SK-N-SH (cell line): ENCODE data around the gene RBPJL. TPM values are rescaled to one million over a fixed set of nuclear protein-coding genes. Genes with fewer than 3 reads are reported as not detected.

Experiments used
- CTCF ChIA-PET: fragments of 300-600, 350-600 bp; formaldehyde crosslinking; extraction: SDS; loops from one replicate; lab custom pipeline; 2021; lab: Yijun Ruan, JAX
- POLR2A ChIA-PET: fragments of 350-600 bp; sonication (Branson Sonifier 250); formaldehyde crosslinking; extraction: SDS; loops from one replicate; lab custom pipeline; 2020; ENCODE audit warnings: antibody characterized with exemption, inconsistent platforms; lab: Yijun Ruan, JAX
- DNase-seq: peaks from one replicate; pipeline ENCODE4 v3.0.0; 2012
- H2AFZ ChIP-seq: fragments of 200-600 bp; sonication (generic); 2 replicates; pipeline ENCODE4 v1.8.1; 2016; ENCODE audit warnings: antibody characterized with exemption, mild to moderate bottlenecking, low read depth
- H3F3A ChIP-seq: fragments of 200-600 bp; sonication (generic); replicated peaks from 2 replicates; pipeline ENCODE3; 2016; ENCODE audit warnings: antibody characterized with exemption, mild to moderate bottlenecking; ENCODE audit not compliant: insufficient read depth
- H3K27ac ChIP-seq, 2 experiments: fragments of 200-500 bp in 1 of 2; fragments of 200-600 bp in 1 of 2; sonication (Bioruptor generic) in 1 of 2; sonication (generic), shearing (Covaris generic) in 1 of 2; 2 replicates each; pipeline versions ENCODE4 v1.5.1 to v1.6.1; 2014 to 2016; ENCODE audit warnings: low read depth in 2 of 2, inconsistent platforms in 1 of 2, low read length in 1 of 2, mild to moderate bottlenecking in 1 of 2, mixed read lengths in 1 of 2
- H3K27me3 ChIP-seq: fragments of 200-600 bp; sonication (generic), shearing (Covaris generic); 2 replicates; pipeline ENCODE4 v1.6.1; 2016; ENCODE audit warnings: mixed run types; ENCODE audit not compliant: insufficient read depth
- H3K36me3 ChIP-seq, 2 experiments: fragments of 200-500 bp in 1 of 2; fragments of 200-600 bp in 1 of 2; sonication (Bioruptor generic) in 1 of 2; sonication (generic) in 1 of 2; replicated peaks in 1 of 2; 2 replicates each; pipeline versions ENCODE3 to v1.5.1; 2014 to 2016; ENCODE audit warnings: low read length in 1 of 2, mild to moderate bottlenecking in 1 of 2; ENCODE audit not compliant: insufficient read depth in 2 of 2, control insufficient read depth in 1 of 2
- H3K4me1 ChIP-seq, 2 experiments: fragments of 200-500 bp in 1 of 2; fragments of 200-600 bp in 1 of 2; sonication (Bioruptor generic) in 1 of 2; sonication (generic), shearing (Covaris generic) in 1 of 2; 2 replicates each; pipeline versions ENCODE4 v1.5.1 to v1.6.1; 2014 to 2016; ENCODE audit warnings: low read depth in 1 of 2, low read length in 1 of 2, mixed run types in 1 of 2; ENCODE audit not compliant: insufficient read depth in 2 of 2, control insufficient read depth in 1 of 2
- H3K4me2 ChIP-seq: fragments of 200-600 bp; sonication (generic), shearing (Covaris generic); 2 replicates; pipeline ENCODE4 v1.6.1; 2017; ENCODE audit warnings: mixed run types
- H3K4me3 ChIP-seq, 2 experiments: fragments of 200-500 bp in 1 of 2; fragments of 200-600 bp in 1 of 2; sonication (Bioruptor generic) in 1 of 2; sonication (generic), shearing (Covaris generic) in 1 of 2; 2 replicates each; pipeline versions ENCODE4 v1.5.1 to v1.8.1; 2014 to 2016; ENCODE audit warnings: low read depth in 2 of 2, inconsistent platforms in 1 of 2, low read length in 1 of 2, mild to moderate bottlenecking in 1 of 2, mixed read lengths in 1 of 2, moderate library complexity in 1 of 2
- H3K79me2 ChIP-seq: fragments of 200-600 bp; sonication (generic); 2 replicates; pipeline ENCODE4 v1.8.1; 2017; ENCODE audit warnings: mild to moderate bottlenecking; ENCODE audit not compliant: insufficient read depth
- H3K9ac ChIP-seq: fragments of 200-600 bp; sonication (generic); 2 replicates; pipeline ENCODE4 v1.6.1; 2017; ENCODE audit warnings: mixed run types
- H3K9me2 ChIP-seq: fragments of 200-600 bp; sonication (generic); 2 replicates; pipeline ENCODE4 v1.6.1; 2017; ENCODE audit warnings: mixed run types
- H3K9me3 ChIP-seq: fragments of 200-600 bp; sonication (generic); 2 replicates; pipeline ENCODE4 v1.6.1; 2017; ENCODE audit warnings: mixed run types, mild to moderate bottlenecking, moderate library complexity
- H4K20me1 ChIP-seq: fragments of 200-600 bp; sonication (generic); 2 replicates; pipeline ENCODE4 v1.6.1; 2017; ENCODE audit warnings: mild to moderate bottlenecking, mixed run types; ENCODE audit not compliant: insufficient read depth
- CTCF ChIP-seq: fragments of 200-600 bp; sonication (generic); IDR thresholded peaks from 2 replicates; pipeline ENCODE4 v1.6.1; 2017; ENCODE audit warnings: antibody characterized with exemption, mild to moderate bottlenecking, moderate library complexity
- EP300 ChIP-seq, 2 experiments: IDR thresholded peaks; 2 replicates each; pipeline versions ENCODE4 v1.4.0 to v1.6.1; 2012; ENCODE audit warnings: borderline replicate concordance in 1 of 2, low read depth in 1 of 2, low read length in 1 of 2
- FOSL2 ChIP-seq: IDR thresholded peaks from 2 replicates; pipeline ENCODE4 v1.4.0; 2012; ENCODE audit warnings: low read depth, mild to moderate bottlenecking, moderate library complexity, borderline replicate concordance
- FOXM1 ChIP-seq: IDR thresholded peaks from 2 replicates; pipeline ENCODE4 v1.4.0; 2012; ENCODE audit warnings: low read depth, mild to moderate bottlenecking
- GABPA ChIP-seq: IDR thresholded peaks from 2 replicates; pipeline ENCODE4 v1.4.0; 2012; ENCODE audit warnings: low read depth, mild to moderate bottlenecking
- GATA2 ChIP-seq: sonication (generic); formaldehyde crosslinking; IDR thresholded peaks from 2 replicates; pipeline ENCODE4 v1.5.0; 2020; ENCODE audit warnings: mild to moderate bottlenecking, missing genetic modification reagents
- JUND ChIP-seq: IDR thresholded peaks from 2 replicates; pipeline ENCODE4 v1.4.0; 2012
- MEF2A ChIP-seq: IDR thresholded peaks from 2 replicates; pipeline ENCODE4 v1.4.0; 2012; ENCODE audit warnings: low read depth, borderline replicate concordance
- NRF1 ChIP-seq: IDR thresholded peaks from 2 replicates; pipeline ENCODE4 v1.6.1; 2012; ENCODE audit warnings: low read depth, mild to moderate bottlenecking, low read length
- POLR2AphosphoS5 ChIP-seq: IDR thresholded peaks from 2 replicates; pipeline ENCODE4 v1.6.1; 2012; ENCODE audit warnings: low read depth, low read length
- RAD21 ChIP-seq: IDR thresholded peaks from 2 replicates; pipeline ENCODE4 v1.6.1; 2012; ENCODE audit warnings: mild to moderate bottlenecking, low read length
- RCOR1 ChIP-seq: fragments of 150-350 bp; IDR thresholded peaks from 2 replicates; pipeline ENCODE4 v1.6.1; 2017; ENCODE audit warnings: antibody characterized with exemption, low read length
- REST ChIP-seq: IDR thresholded peaks from 2 replicates; pipeline ENCODE4 v1.6.1; 2012; ENCODE audit warnings: mild to moderate bottlenecking, low read depth, low read length, moderate library complexity
- SIN3A ChIP-seq: IDR thresholded peaks from 2 replicates; pipeline ENCODE4 v1.6.1; 2012; ENCODE audit warnings: low read depth, mild to moderate bottlenecking, low read length, moderate library complexity, borderline replicate concordance
- TCF12 ChIP-seq: IDR thresholded peaks from 2 replicates; pipeline ENCODE4 v1.4.0; 2012
- USF1 ChIP-seq: IDR thresholded peaks from 2 replicates; pipeline ENCODE4 v1.4.0; 2012; ENCODE audit warnings: low read depth, borderline replicate concordance
- USF2 ChIP-seq: fragments of 150-350 bp; IDR thresholded peaks from 2 replicates; pipeline ENCODE4 v1.6.1; 2017; ENCODE audit warnings: antibody characterized with exemption, low read length, low read depth, borderline replicate concordance
- ZBTB33 ChIP-seq: IDR thresholded peaks from 2 replicates; pipeline ENCODE4 v1.4.0; 2012; ENCODE audit warnings: low read depth, borderline replicate concordance
- WGBS: methylation state at CpG from one replicate; pipeline ENCODE4 v1.1.6; 2017; ENCODE audit warnings: low lambda C conversion rate; 5-methylcytosine and 5-hydroxymethylcytosine counted together
- polyA plus RNA-seq, 3 experiments: library from polyadenylated mRNA; depleted of rRNA; stranded (reverse); fragments of >200 nt; gene quantifications; 2 replicates each; pipeline ENCODE4 v1.2.3, GENCODE V29; 2012

Gene RBPJL
- polyA plus RNA-seq, 1 of the 3 experiments (the other 2 are of a cell fraction): not detected

GRCh38 chr20:45309075-45309474 is 2.4 kb downstream of the RBPJL start:
- no peak overlapping the region for H3K4me3 ChIP-seq
- H3K4me1 ChIP-seq: peaks cover 0 to 2% of the 10 kb centered on the region in 2 experiments; a peak in 1 of 4 replicates
- no peak for TF ChIP-seq RAD21
- TF ChIP-seq POLR2AphosphoS5: no peak
- no peak for TF ChIP-seq REST
- no peak for TF ChIP-seq SIN3A
- no peak for TF ChIP-seq USF1
- TF ChIP-seq CTCF: no peak
- no peak for TF ChIP-seq ZBTB33
- no peak for TF ChIP-seq USF2
- TF ChIP-seq RCOR1: no peak
- TF ChIP-seq GABPA: no peak
- no peak for TF ChIP-seq FOXM1
- TF ChIP-seq NRF1: no peak
- no peak for TF ChIP-seq FOSL2
- no peak for TF ChIP-seq MEF2A
- no peak for TF ChIP-seq EP300 (IDR thresholded peaks at IDR 0.05; ENCODE audit: borderline replicate concordance in 1 of 2, low read depth in 1 of 2, low read length in 1 of 2)
- TF ChIP-seq TCF12: no peak
- no peak for TF ChIP-seq JUND
- TF ChIP-seq GATA2 (CRISPR knock-in tag): no peak
- no peaks in the 10 kb centered on the region for H3F3A ChIP-seq
- H4K20me1 ChIP-seq: no peaks in the 10 kb centered on the region
- H3K36me3 ChIP-seq: no peaks in the 10 kb centered on the region
- H3K9me3 ChIP-seq: no peaks in the 10 kb centered on the region
- H3K27ac ChIP-seq: no peak overlapping the region
- H3K4me2 ChIP-seq: no peak overlapping the region
- CTCF ChIA-PET: interaction anchor here (1.1 to 1.2 kb wide), 2 partner anchors 10 to 129 kb away, joined by 3 to 4 read pairs; no protein-coding TSS in a partner anchor
- no peak for DNase-seq
- POLR2A ChIA-PET: no interaction called here
- H3K9ac ChIP-seq: no peak overlapping the region
- no peaks in the 10 kb centered on the region for H3K79me2 ChIP-seq
- 27% methylated on average over 2 of the region's 3 CpGs for WGBS
- H3K27me3 ChIP-seq: no peaks in the 10 kb centered on the region; the same call in 1 of the 2 replicates
- no peak overlapping the region for H2AFZ ChIP-seq
- H3K9me2 ChIP-seq: no peaks in the 10 kb centered on the region
